MM.1S (cell line): ENCODE data around the gene RELN.

ENCODE experiments used
- DNase-seq: peaks from one replicate; pipeline ENCODE4 v3.0.0-alpha.2; 2015
- H2AFZ ChIP-seq: fragments of 300-600 bp; sonication (generic); 2 replicates; pipeline ENCODE4 v1.6.0; 2016; ENCODE audit warnings: antibody characterized with exemption, low read length
- H3F3A ChIP-seq: fragments of 300-600 bp; sonication (generic); 2 replicates; pipeline ENCODE4 v1.6.1; 2016; ENCODE audit warnings: mild to moderate bottlenecking, antibody characterized with exemption, low read length, moderate library complexity, mixed read lengths; ENCODE audit not compliant: insufficient read depth
- H3K27ac ChIP-seq: fragments of 300-600 bp; sonication (generic); 2 replicates; pipeline ENCODE4 v1.5.1; 2016; ENCODE audit warnings: mild to moderate bottlenecking, low read length
- H3K27me3 ChIP-seq: fragments of 300-600 bp; sonication (generic); replicated peaks from 2 replicates; pipeline ENCODE4 v1.6.0; 2016; ENCODE audit warnings: low read length; ENCODE audit not compliant: insufficient read depth
- H3K36me3 ChIP-seq: fragments of 300-600 bp; sonication (generic); replicated peaks from 2 replicates; pipeline ENCODE4 v1.6.1; 2016; ENCODE audit warnings: mild to moderate bottlenecking, low read length, mixed read lengths; ENCODE audit not compliant: insufficient read depth
- H3K4me1 ChIP-seq: fragments of 300-600 bp; sonication (generic); 2 replicates; pipeline ENCODE4 v1.6.1; 2016; ENCODE audit warnings: low read length, mixed read lengths
- H3K4me2 ChIP-seq: fragments of 300-600 bp; sonication (generic); 2 replicates; pipeline ENCODE4 v1.6.0; 2016; ENCODE audit warnings: low read depth, low read length
- H3K4me3 ChIP-seq: fragments of 300-600 bp; sonication (generic); 2 replicates; pipeline ENCODE4 v1.5.1; 2016; ENCODE audit warnings: low read length, mixed read lengths
- H3K79me2 ChIP-seq: fragments of 300-600 bp; sonication (generic); 2 replicates; pipeline ENCODE4 v1.6.1; 2016; ENCODE audit warnings: mixed run types, low read length, mixed read lengths
- H3K9ac ChIP-seq: fragments of 300-600 bp; sonication (generic); 2 replicates; pipeline ENCODE4 v1.6.1; 2016; ENCODE audit warnings: low read length, mixed read lengths
- H3K9me2 ChIP-seq: fragments of 300-600 bp; sonication (generic); replicated peaks from 2 replicates; pipeline ENCODE4 v1.6.1; 2016; ENCODE audit warnings: mild to moderate bottlenecking, low read length, mixed read lengths; ENCODE audit not compliant: insufficient read depth
- H3K9me3 ChIP-seq: fragments of 300-600 bp; sonication (generic); replicated peaks from 2 replicates; pipeline ENCODE4 v1.6.1; 2016; ENCODE audit warnings: mild to moderate bottlenecking, low read length, mixed read lengths; ENCODE audit not compliant: insufficient read depth
- H4K20me1 ChIP-seq: fragments of 300-600 bp; sonication (generic); 2 replicates; pipeline ENCODE4 v1.6.1; 2016; ENCODE audit warnings: mild to moderate bottlenecking, low read length, moderate library complexity, mixed read lengths; ENCODE audit not compliant: insufficient read depth
- CTCF ChIP-seq: fragments of 300-600 bp; sonication (generic); IDR thresholded peaks from 2 replicates; pipeline ENCODE4 v1.5.1; 2016; ENCODE audit warnings: antibody characterized with exemption, low read length, mixed read lengths
- EZH2 ChIP-seq: fragments of 300-600 bp; sonication (generic); optimal IDR thresholded peaks from 2 replicates; pipeline ENCODE3; 2017; ENCODE audit warnings: low read depth, mild to moderate bottlenecking, antibody characterized with exemption, low read length, mixed read lengths
- EZH2phosphoT487 ChIP-seq: fragments of 300-600 bp; sonication (generic); IDR thresholded peaks from 2 replicates; pipeline ENCODE4 v1.6.1; 2018; ENCODE audit warnings: antibody characterized with exemption, low read length

RELN gene

GRCh38 chr7:103751311-103751880, 238.1 kb downstream of the RELN start:
- Histone ChIP-seq H3K4me2 (no peak overlapping the region), H3K4me1 (no peaks in the 10 kb centered on the region), H2AFZ (no peak overlapping the region), H3K27ac (no peak overlapping the region), H3K4me3 (no peak overlapping the region), H4K20me1 (no peaks in the 10 kb centered on the region), H3K9ac (no peak overlapping the region), H3K9me2 (no peaks in the 10 kb centered on the region), H3K9me3 (no peaks in the 10 kb centered on the region), H3K79me2 (no peaks in the 10 kb centered on the region), H3K27me3 (no peaks in the 10 kb centered on the region), H3K36me3 (no peaks in the 10 kb centered on the region), H3F3A (no peaks in the 10 kb centered on the region)
- TF ChIP-seq CTCF, result no peak
- no peak for TF ChIP-seq EZH2phosphoT487
- no peak for TF ChIP-seq EZH2
- no peak for DNase-seq

GRCh38 chr7:103748680-103749079, 240.8 kb downstream of the RELN start:
- H3K9me2 ChIP-seq, result no peaks in the 10 kb centered on the region
- TF ChIP-seq EZH2, result no peak
- TF ChIP-seq CTCF, result no peak
- no peak for TF ChIP-seq EZH2phosphoT487
- H3K4me3 ChIP-seq, result no peak overlapping the region
- H3K36me3 ChIP-seq, result no peaks in the 10 kb centered on the region
- no peaks in the 10 kb centered on the region for H3K9me3 ChIP-seq
- no peaks in the 10 kb centered on the region for H4K20me1 ChIP-seq
- no peak for DNase-seq
- no peak overlapping the region for H2AFZ ChIP-seq
- H3K79me2 ChIP-seq, result no peaks in the 10 kb centered on the region
- no peaks in the 10 kb centered on the region for H3K27me3 ChIP-seq
- no peak overlapping the region for H3K27ac ChIP-seq
- no peak overlapping the region for H3K4me2 ChIP-seq
- no peaks in the 10 kb centered on the region for H3K4me1 ChIP-seq
- H3F3A ChIP-seq, result no peaks in the 10 kb centered on the region
- no peak overlapping the region for H3K9ac ChIP-seq

- no peaks in the 10 kb centered on the region for H4K20me1 ChIP-seq
Measured at GRCh38 chr7:103735377-103735776, 254.1 kb downstream of the RELN start.

More at GRCh38 chr7:103735377-103735776, 254.1 kb downstream of the RELN start:
- H3F3A ChIP-seq, result no peaks in the 10 kb centered on the region
- TF ChIP-seq CTCF (no peak), EZH2phosphoT487 (no peak), EZH2 (no peak)
- H3K27ac ChIP-seq, result no peak overlapping the region
- H3K9me2 ChIP-seq, result no peaks in the 10 kb centered on the region
- DNase-seq, result no peak
- H3K4me1 ChIP-seq, result no peaks in the 10 kb centered on the region
- no peak overlapping the region for H3K9ac ChIP-seq
- H3K27me3 ChIP-seq, result no peaks in the 10 kb centered on the region
- no peak overlapping the region for H2AFZ ChIP-seq
- no peak overlapping the region for H3K4me2 ChIP-seq
- no peaks in the 10 kb centered on the region for H3K9me3 ChIP-seq
- H3K79me2 ChIP-seq, result no peaks in the 10 kb centered on the region
- H3K36me3 ChIP-seq, result no peaks in the 10 kb centered on the region
- no peak overlapping the region for H3K4me3 ChIP-seq
